CD14-positive monocyte (primary cell): ENCODE data around the gene TRIM25. TPM values are rescaled to one million over a fixed set of nuclear protein-coding genes. Genes with fewer than 3 reads are reported as not detected.

ENCODE experiments used
- DNase-seq, 3 donors: peaks; one replicate each; pipeline ENCODE4 v3.0.0-alpha.2; 2011 to 2022
- H2AFZ ChIP-seq: 2 replicates; pipeline ENCODE4 v1.6.0; 2012; ENCODE audit warnings: mild to moderate bottlenecking, low read depth, low read length, inconsistent platforms; ENCODE audit not compliant: insufficient read depth, poor library complexity, severe bottlenecking
- H3K27ac ChIP-seq, 2 donors: 1 replicate in 1 of 2; 2 replicates in 1 of 2; pipeline ENCODE4 v1.5.1; 2012 to 2013; ENCODE audit warnings: low read length in 2 of 2, control low read depth in 1 of 2, inconsistent platforms in 1 of 2, low read depth in 1 of 2, mild to moderate bottlenecking in 1 of 2
- H3K27me3 ChIP-seq, 2 donors: one replicate each; pipeline versions ENCODE4 v1.6.0 to v1.6.1; 2011 to 2013; ENCODE audit warnings: low read length in 2 of 2; ENCODE audit not compliant: control insufficient read depth in 2 of 2, insufficient read depth in 2 of 2
- H3K36me3 ChIP-seq, 2 donors: replicated peaks in 1 of 2; 1 replicate in 1 of 2; 2 replicates in 1 of 2; pipeline versions ENCODE4 v1.5.1 to v1.6.1; 2012 to 2013; ENCODE audit warnings: low read length in 2 of 2, control low read depth in 1 of 2, inconsistent platforms in 1 of 2, mild to moderate bottlenecking in 1 of 2; ENCODE audit not compliant: insufficient read depth in 2 of 2, control insufficient read depth in 1 of 2
- H3K4me1 ChIP-seq, 2 donors: 1 replicate in 1 of 2; 2 replicates in 1 of 2; pipeline versions ENCODE4 v1.5.1 to v1.6.1; 2012 to 2013; ENCODE audit warnings: low read length in 2 of 2, control low read depth in 1 of 2, inconsistent platforms in 1 of 2, mild to moderate bottlenecking in 1 of 2, moderate library complexity in 1 of 2; ENCODE audit not compliant: insufficient read depth in 2 of 2, control insufficient read depth in 1 of 2
- H3K4me2 ChIP-seq: replicated peaks from 2 replicates; pipeline ENCODE3; 2012; ENCODE audit warnings: low read length, moderate library complexity, mild to moderate bottlenecking; ENCODE audit not compliant: poor library complexity, severe bottlenecking; ENCODE audit errors: extremely low read depth
- H3K4me3 ChIP-seq, 3 experiments: fragments of 200-600 bp in 1 of 3; sonication (generic) in 1 of 3; replicated peaks in 1 of 3; 1 replicate in 2 of 3; 2 replicates in 1 of 3; pipeline ENCODE4 v1.5.1; 2011 to 2013; ENCODE audit warnings: low read length in 3 of 3, mild to moderate bottlenecking in 3 of 3, control low read depth in 2 of 3, low read depth in 2 of 3, inconsistent platforms in 1 of 3, moderate library complexity in 1 of 3
- H3K79me2 ChIP-seq: 2 replicates; pipeline ENCODE4 v1.6.0; 2012; ENCODE audit warnings: mild to moderate bottlenecking, control low read depth, inconsistent platforms, low read length, moderate library complexity; ENCODE audit not compliant: insufficient read depth
- H3K9ac ChIP-seq: 2 replicates; pipeline ENCODE4 v1.6.0; 2017; ENCODE audit warnings: low read length, mild to moderate bottlenecking; ENCODE audit not compliant: insufficient read depth, poor library complexity, severe bottlenecking
- H3K9me3 ChIP-seq, 2 donors: replicated peaks in 1 of 2; 1 replicate in 1 of 2; 2 replicates in 1 of 2; pipeline versions ENCODE4 v1.5.1 to v1.6.1; 2012 to 2013; ENCODE audit warnings: low read length in 2 of 2, control low read depth in 1 of 2; ENCODE audit not compliant: control insufficient read depth in 1 of 2, insufficient read depth in 1 of 2
- H4K20me1 ChIP-seq: 2 replicates; pipeline ENCODE4 v1.6.0; 2012; ENCODE audit warnings: mild to moderate bottlenecking, low read length, control low read depth, moderate library complexity; ENCODE audit not compliant: insufficient read depth
- H3K27ac Mint-ChIP-seq, 7 donors: one replicate each; pipeline ENCODE4 v1.8.0; 2020; ENCODE audit warnings: mild to moderate bottlenecking in 7 of 7, mixed read lengths in 7 of 7, moderate library complexity in 6 of 7, inconsistent platforms in 2 of 7
- H3K27me3 Mint-ChIP-seq, 3 donors: one replicate each; pipeline ENCODE4 v1.8.0; 2021 to 2022; ENCODE audit warnings: low read depth in 3 of 3, mild to moderate bottlenecking in 3 of 3, mixed read lengths in 3 of 3, moderate library complexity in 3 of 3, inconsistent platforms in 1 of 3
- H3K36me3 Mint-ChIP-seq, 2 donors: one replicate each; pipeline ENCODE4 v1.8.0; 2020; ENCODE audit warnings: mixed read lengths in 2 of 2, inconsistent platforms in 1 of 2, mild to moderate bottlenecking in 1 of 2
- H3K4me1 Mint-ChIP-seq: one replicate; pipeline ENCODE4 v1.8.0; 2020; ENCODE audit warnings: mild to moderate bottlenecking, mixed read lengths
- H3K4me3 Mint-ChIP-seq, 2 donors: one replicate each; pipeline ENCODE4 v1.8.0; 2020; ENCODE audit warnings: mild to moderate bottlenecking in 2 of 2, mixed read lengths in 2 of 2, moderate library complexity in 1 of 2
- H3K9me3 Mint-ChIP-seq, 7 donors: one replicate each; pipeline ENCODE4 v1.8.0; 2020 to 2022; ENCODE audit warnings: mixed read lengths in 7 of 7, mild to moderate bottlenecking in 6 of 7, moderate library complexity in 6 of 7, inconsistent platforms in 2 of 7
- CTCF ChIP-seq: fragments of 200-600 bp; IDR thresholded peaks from one replicate; pipeline ENCODE4 v1.8.0; 2022; ENCODE audit warnings: antibody characterized with exemption, mild to moderate bottlenecking
- WGBS: methylation state at CpG from one replicate; pipeline ENCODE4 v1.1.5; 2013; ENCODE audit warnings: missing lambda C conversion rate; ENCODE audit not compliant: insufficient coverage; 5-methylcytosine and 5-hydroxymethylcytosine counted together
- intact Hi-C, 2 donors: fragments of 100-400 bp; cut with micrococcal nuclease; formaldehyde crosslinking; loops; one replicate each; pipeline versions ENCODE4 v1.15.0 to v1.15.1; 2023
- polyA plus RNA-seq, 3 donors: library from polyadenylated mRNA; depleted of rRNA in 1 of 3; unstranded in 2 of 3; stranded (reverse) in 1 of 3; fragments of 300-500 nt in 2 of 3; fragments of >200 nt in 1 of 3; fragmentation: Illumina TruSeq in 2 of 3; gene quantifications; 1 replicate in 2 of 3; 2 replicates in 1 of 3; pipeline ENCODE4 v1.2.3, GENCODE V29; 2012 to 2021

TRIM25 gene
- polyA plus RNA-seq, 3 donors, result 5.4 to 98.3 (median 11.2) TPM

- Mint-ChIP-seq H3K4me3 (no peak overlapping the region), H3K36me3 (peaks cover 0 to 9% of the 10 kb centered on the region in 2 donors), H3K4me1 (peaks cover 50% of the 10 kb centered on the region), H3K9me3 (peaks cover 0 to 6% (median 5%) of the 10 kb centered on the region in 7 donors), H3K27ac (peak overlapping the region in 6 of 7 donors; percentile 4 to 97 (median 64)), H3K27me3 (peaks cover 0 to 3% (median 0%) of the 10 kb centered on the region in 3 donors)
- Histone ChIP-seq H3K9me3 (no peaks in the 10 kb centered on the region), H4K20me1 (peaks cover 6% of the 10 kb centered on the region), H3K36me3 (no peaks in the 10 kb centered on the region), H3K79me2 (peaks cover 28% of the 10 kb centered on the region), H3K4me3 (no peak overlapping the region), H3K4me1 (peaks cover 48 to 66% of the 10 kb centered on the region in 2 donors), H3K4me2 (no peak overlapping the region), H3K27ac (peak overlapping the region in 1 of 2 donors; percentile 98), H2AFZ (no peak overlapping the region), H3K27me3 (no peaks in the 10 kb centered on the region), H3K9ac (no peak overlapping the region)
- WGBS, result no CpG with 5 or more reads among the region's 4 CpGs
- TF ChIP-seq CTCF, result no peak
- peak in 2 of 3 donors; percentile 45 to 71 for DNase-seq
- intact Hi-C loops, result no loop called here
Measured at GRCh38 chr17:56917559-56918296, 3.9 kb upstream of the TRIM25 start.

- Mint-ChIP-seq H3K27ac (peak overlapping the region; percentile 88 to 98 (median 96)), H3K4me3 (peak overlapping the region; percentile 90 to 95)
- intact Hi-C loops, result loop anchor here in 1 of 2 donors (5.0 kb wide), 1 partner anchor 82 kb away; the partner anchor contains the start of genes C17orf67 and DGKE
Measured at GRCh38 chr17:56914581-56915273, 878 bp upstream of the TRIM25 start.

More at GRCh38 chr17:56914581-56915273, 878 bp upstream of the TRIM25 start:
- H3K27ac ChIP-seq, result peak overlapping the region; percentile 98 to 99
- H3K4me3 ChIP-seq, result peak overlapping the region; percentile 64 to 98 (median 87)
- peaks cover 36% of the 10 kb centered on the region for H4K20me1 ChIP-seq
- Mint-ChIP-seq H3K9me3 (peaks cover 0 to 6% (median 5%) of the 10 kb centered on the region in 7 donors), H3K4me1 (peaks cover 73% of the 10 kb centered on the region), H3K27me3 (no peaks in the 10 kb centered on the region), H3K36me3 (peaks cover 17 to 30% of the 10 kb centered on the region in 2 donors)
- no peak overlapping the region for H2AFZ ChIP-seq
- H3K36me3 ChIP-seq, result peaks cover 0 to 7% of the 10 kb centered on the region in 2 donors
- H3K27me3 ChIP-seq, result no peaks in the 10 kb centered on the region
- 11% methylated on average over 8 of the region's 14 CpGs for WGBS
- peak overlapping the region; percentile 95 for H3K9ac ChIP-seq
- H3K4me1 ChIP-seq, result peaks cover 71 to 88% of the 10 kb centered on the region in 2 donors
- DNase-seq, result no peak
- peaks cover 58% of the 10 kb centered on the region for H3K79me2 ChIP-seq
- no peaks in the 10 kb centered on the region for H3K9me3 ChIP-seq
- H3K4me2 ChIP-seq, result peak overlapping the region; percentile 93
- no peak for TF ChIP-seq CTCF
